DOHH2 (cell line): ENCODE data around the gene TMEM171.
A peak's percentile ranks its signal among the peaks of the same experiment; 100 is the strongest.

Source experiments
- H3F3A ChIP-seq: fragments of 200-600 bp; sonication (generic), shearing (Covaris generic); 2 replicates; pipeline ENCODE4 v1.6.0; 2016; ENCODE audit warnings: antibody characterized with exemption, mild to moderate bottlenecking; ENCODE audit not compliant: control insufficient read depth, insufficient read depth
- H3K27ac ChIP-seq: fragments of 200-600 bp; sonication (generic); 2 replicates; pipeline ENCODE4 v1.5.1; 2014; ENCODE audit warnings: low read depth, mild to moderate bottlenecking, low read length, moderate library complexity
- H3K27me3 ChIP-seq: fragments of 200-600 bp; sonication (generic); 2 replicates; pipeline ENCODE4 v1.6.1; 2014; ENCODE audit warnings: mild to moderate bottlenecking, low read length, mixed read lengths; ENCODE audit not compliant: control insufficient read depth
- H3K36me3 ChIP-seq: fragments of 200-600 bp; sonication (generic); 2 replicates; pipeline ENCODE4 v1.6.1; 2014; ENCODE audit warnings: mild to moderate bottlenecking, low read length, moderate library complexity, mixed read lengths; ENCODE audit not compliant: control insufficient read depth
- H3K4me1 ChIP-seq: fragments of 200-600 bp; sonication (generic); 2 replicates; pipeline ENCODE4 v1.6.1; 2014; ENCODE audit warnings: mild to moderate bottlenecking, low read length, mixed read lengths; ENCODE audit not compliant: control insufficient read depth
- H3K4me2 ChIP-seq: fragments of 200-600 bp; sonication (generic); 2 replicates; pipeline ENCODE4 v1.6.0; 2014; ENCODE audit warnings: mild to moderate bottlenecking, low read length, moderate library complexity
- H3K4me3 ChIP-seq: fragments of 200-600 bp; sonication (generic); 2 replicates; pipeline ENCODE4 v1.5.1; 2014; ENCODE audit warnings: mild to moderate bottlenecking, low read length, mixed read lengths
- H3K79me2 ChIP-seq: fragments of 200-600 bp; sonication (generic); 2 replicates; pipeline ENCODE4 v1.6.1; 2014; ENCODE audit warnings: mild to moderate bottlenecking, low read length, mixed read lengths; ENCODE audit not compliant: control insufficient read depth
- H3K9me2 ChIP-seq: fragments of 200-600 bp; sonication (generic); replicated peaks from 2 replicates; pipeline ENCODE4 v1.6.1; 2014; ENCODE audit warnings: mild to moderate bottlenecking, low read length, mixed read lengths; ENCODE audit not compliant: control insufficient read depth
- H3K9me3 ChIP-seq: fragments of 200-600 bp; sonication (generic); 2 replicates; pipeline ENCODE4 v1.6.1; 2014; ENCODE audit warnings: antibody characterized with exemption, low read length, mixed read lengths; ENCODE audit not compliant: control insufficient read depth, insufficient read depth
- H4K20me1 ChIP-seq: fragments of 200-600 bp; sonication (generic); 2 replicates; pipeline ENCODE4 v1.6.0; 2014; ENCODE audit warnings: low read depth, mild to moderate bottlenecking, antibody characterized with exemption, low read length, moderate library complexity; ENCODE audit not compliant: control insufficient read depth, insufficient read depth
- EZH2phosphoT487 ChIP-seq: fragments of 200-600 bp; sonication (generic); IDR thresholded peaks from 2 replicates; pipeline ENCODE4 v1.6.1; 2017; ENCODE audit warnings: borderline replicate concordance, mild to moderate bottlenecking, antibody characterized with exemption, low read length, moderate library complexity, mixed read lengths
- TF ChIP-seq, protein P1 (sequence below): fragments of 200-600 bp; sonication (generic); IDR thresholded peaks from one replicate; pipeline ENCODE4 v1.5.1; 2014; ENCODE audit warnings: antibody characterized with exemption, mild to moderate bottlenecking, low read depth, low read length; ENCODE audit not compliant: poor library complexity, severe bottlenecking

The TMEM171 gene

DNA sequence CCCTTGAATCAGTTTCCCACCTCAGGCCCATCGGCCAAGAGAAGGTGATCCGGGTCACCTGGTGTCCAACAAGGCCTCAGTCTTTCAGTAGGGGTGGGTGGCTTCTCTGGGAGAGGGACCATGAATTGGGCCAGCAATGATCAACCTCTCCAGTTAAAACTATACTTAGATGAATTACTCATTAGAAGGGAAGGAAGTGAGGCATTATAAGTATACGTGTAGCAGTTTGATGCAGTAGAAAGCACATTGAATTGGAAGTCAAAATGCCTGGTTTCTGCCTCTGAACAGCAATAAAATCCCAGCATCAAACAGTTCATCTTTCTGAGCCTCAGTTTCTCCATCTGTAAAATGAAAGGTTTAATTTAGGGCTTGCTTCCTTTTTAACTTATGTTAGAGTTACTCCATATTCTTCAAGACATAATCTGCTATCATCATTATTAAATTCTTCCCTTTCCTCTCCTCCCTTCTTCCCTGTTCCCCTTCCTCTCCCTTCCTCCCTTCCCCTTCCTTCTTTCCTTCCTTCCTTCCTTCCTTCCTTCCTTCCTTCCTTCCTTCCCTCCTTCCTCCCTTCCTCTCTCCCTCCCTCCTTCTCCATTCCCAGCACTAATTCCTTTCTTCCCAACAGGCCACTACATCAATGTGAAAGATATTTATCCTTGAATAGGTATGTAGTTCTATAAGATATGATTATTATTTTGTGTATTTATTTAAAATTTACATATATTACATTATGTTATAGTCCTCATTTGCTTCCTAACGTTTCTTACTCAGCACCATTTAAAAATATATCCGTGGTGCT lies 34.0 kb downstream of the TMEM171 start:
- no peak overlapping the region for H3K27ac ChIP-seq
- 0 out of 2 replicates have a peak, but pooled peaks cover 5% of the 10 kb centered on the region for H3F3A ChIP-seq
- H3K4me2 ChIP-seq, result peak overlapping the region; percentile 42
- no peak for TF ChIP-seq EZH2phosphoT487
- TF ChIP-seq, protein P1, sequence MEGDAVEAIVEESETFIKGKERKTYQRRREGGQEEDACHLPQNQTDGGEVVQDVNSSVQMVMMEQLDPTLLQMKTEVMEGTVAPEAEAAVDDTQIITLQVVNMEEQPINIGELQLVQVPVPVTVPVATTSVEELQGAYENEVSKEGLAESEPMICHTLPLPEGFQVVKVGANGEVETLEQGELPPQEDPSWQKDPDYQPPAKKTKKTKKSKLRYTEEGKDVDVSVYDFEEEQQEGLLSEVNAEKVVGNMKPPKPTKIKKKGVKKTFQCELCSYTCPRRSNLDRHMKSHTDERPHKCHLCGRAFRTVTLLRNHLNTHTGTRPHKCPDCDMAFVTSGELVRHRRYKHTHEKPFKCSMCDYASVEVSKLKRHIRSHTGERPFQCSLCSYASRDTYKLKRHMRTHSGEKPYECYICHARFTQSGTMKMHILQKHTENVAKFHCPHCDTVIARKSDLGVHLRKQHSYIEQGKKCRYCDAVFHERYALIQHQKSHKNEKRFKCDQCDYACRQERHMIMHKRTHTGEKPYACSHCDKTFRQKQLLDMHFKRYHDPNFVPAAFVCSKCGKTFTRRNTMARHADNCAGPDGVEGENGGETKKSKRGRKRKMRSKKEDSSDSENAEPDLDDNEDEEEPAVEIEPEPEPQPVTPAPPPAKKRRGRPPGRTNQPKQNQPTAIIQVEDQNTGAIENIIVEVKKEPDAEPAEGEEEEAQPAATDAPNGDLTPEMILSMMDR, result no peak
- peak overlapping the region; percentile 29; the same call in 1 of the 2 replicates for H3K4me3 ChIP-seq
- no peaks in the 10 kb centered on the region for H3K36me3 ChIP-seq
- H3K4me1 ChIP-seq, result peaks cover 87% of the 10 kb centered on the region
- no peaks in the 10 kb centered on the region for H3K9me3 ChIP-seq
- no peaks in the 10 kb centered on the region for H3K27me3 ChIP-seq
- H4K20me1 ChIP-seq, result no peaks in the 10 kb centered on the region
- no peaks in the 10 kb centered on the region for H3K9me2 ChIP-seq
- no peaks in the 10 kb centered on the region for H3K79me2 ChIP-seq

DNA sequence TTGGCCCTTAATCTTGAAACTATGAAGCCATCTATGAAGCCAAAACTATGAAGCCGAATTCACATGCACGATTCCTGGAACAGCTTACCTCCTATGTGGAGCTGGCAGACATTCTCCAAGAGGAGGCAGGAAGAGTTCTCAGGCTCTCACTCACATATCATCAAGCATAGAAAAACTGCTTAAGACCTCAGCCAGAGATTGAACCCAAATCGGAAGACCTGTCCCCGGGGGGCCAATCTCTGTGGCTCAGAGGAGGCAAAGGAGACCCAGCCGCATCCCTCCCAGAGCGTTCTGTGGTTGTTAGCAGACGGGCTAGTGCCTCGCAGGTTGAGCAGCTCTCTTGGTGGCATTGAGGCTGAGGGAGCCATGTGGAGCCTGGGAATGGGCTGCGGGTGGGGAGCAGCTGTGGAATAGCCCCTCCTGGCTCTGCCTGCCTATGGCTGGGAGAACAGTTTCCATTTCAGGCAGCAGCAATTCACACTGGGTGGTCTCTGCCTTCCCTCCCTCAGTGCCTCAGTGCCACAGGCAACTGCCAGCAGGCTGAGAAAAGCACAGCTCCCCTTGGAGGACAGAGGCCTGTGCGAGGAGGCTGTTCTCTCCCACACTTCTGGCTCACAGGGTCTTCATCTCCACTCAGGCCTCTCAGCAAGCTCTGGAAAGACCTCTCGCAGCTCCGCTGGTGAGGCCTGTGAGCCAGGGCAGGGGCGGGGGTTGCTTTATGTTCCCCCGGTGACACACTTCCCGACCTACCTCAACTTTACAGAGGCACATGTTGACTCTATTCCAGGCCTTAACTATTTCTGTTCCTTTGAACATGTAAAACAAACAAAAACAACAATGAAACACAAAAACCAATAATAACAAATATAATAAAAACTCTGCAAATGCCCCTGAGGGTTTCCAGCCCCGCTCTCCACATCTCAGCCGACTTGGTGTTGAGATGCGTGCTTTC lies 35.2 kb downstream of the TMEM171 start:
- no peaks in the 10 kb centered on the region for H3K79me2 ChIP-seq
- H3K27ac ChIP-seq, result no peak overlapping the region
- no peaks in the 10 kb centered on the region for H3K27me3 ChIP-seq
- H3K4me2 ChIP-seq, result no peak overlapping the region
- peaks cover 13% of the 10 kb centered on the region for H3F3A ChIP-seq
- H4K20me1 ChIP-seq, result no peaks in the 10 kb centered on the region
- no peaks in the 10 kb centered on the region for H3K9me2 ChIP-seq
- peaks cover 94% of the 10 kb centered on the region for H3K4me1 ChIP-seq
- H3K36me3 ChIP-seq, result no peaks in the 10 kb centered on the region
- H3K9me3 ChIP-seq, result no peaks in the 10 kb centered on the region
- TF ChIP-seq, protein P1, result no peak
- no peak for TF ChIP-seq EZH2phosphoT487
- H3K4me3 ChIP-seq, result no peak overlapping the region

DNA sequence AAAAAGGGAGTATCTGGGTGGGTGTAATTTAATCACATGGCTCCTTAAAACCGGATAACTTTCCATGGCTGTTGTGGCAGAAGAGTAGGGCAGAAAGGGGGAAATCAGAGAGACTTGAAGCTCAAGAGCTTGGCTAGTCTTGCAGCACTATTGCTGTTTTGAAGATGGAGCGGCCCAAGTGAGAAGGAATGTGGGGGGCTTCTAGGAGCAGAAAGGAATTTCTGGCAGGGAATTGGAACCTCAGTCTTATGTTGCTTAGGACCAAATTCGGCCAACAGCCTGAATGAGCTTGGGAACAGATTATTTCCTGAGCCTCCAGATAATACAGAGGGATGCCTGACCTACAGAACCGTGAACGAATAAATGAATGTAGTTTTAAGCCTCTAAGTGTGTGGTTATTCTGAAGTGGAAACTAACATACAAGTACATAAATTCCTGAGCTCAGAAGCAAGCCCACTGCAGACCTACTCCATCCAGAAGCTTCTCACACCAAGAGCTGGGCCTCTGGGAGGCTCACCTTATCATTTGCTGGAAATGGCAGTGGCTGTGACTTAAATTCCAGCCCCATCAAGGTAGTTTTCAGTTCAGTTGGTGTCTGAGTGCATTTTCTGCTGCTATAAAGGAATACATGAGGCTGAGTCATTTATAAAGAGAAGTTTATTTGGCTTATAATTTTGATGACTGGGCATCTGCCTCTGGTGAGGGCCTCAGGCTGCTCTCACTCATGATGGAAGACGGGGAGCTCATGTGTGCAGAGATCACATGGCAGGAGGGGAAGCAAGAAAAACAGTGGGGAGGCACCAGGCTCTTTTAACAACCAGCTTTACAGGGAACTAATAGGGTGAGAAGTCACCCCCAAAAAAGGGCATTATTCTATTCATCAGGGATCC lies 37.3 kb downstream of the TMEM171 start:
- Histone ChIP-seq H3K79me2 (no peaks in the 10 kb centered on the region), H3K4me1 (peaks cover 94% of the 10 kb centered on the region)

More for the DNA sequence above, 37.3 kb downstream of the TMEM171 start:
- Histone ChIP-seq H3K9me2 (no peaks in the 10 kb centered on the region), H4K20me1 (no peaks in the 10 kb centered on the region), H3K4me2 (no peak overlapping the region), H3K27ac (no peak overlapping the region), H3K4me3 (no peak overlapping the region), H3K9me3 (no peaks in the 10 kb centered on the region), H3K36me3 (no peaks in the 10 kb centered on the region), H3F3A (peaks cover 33% of the 10 kb centered on the region), H3K27me3 (no peaks in the 10 kb centered on the region)
- TF ChIP-seq, protein P1, result no peak
- TF ChIP-seq EZH2phosphoT487, result no peak
